Activated T-cell treated with anti-CD3 and anti-CD28 coated beads for 4 hours (primary cell): ENCODE results near the gene SEMA3F.
"Not testable (repeated sequence)": the region's sequence is repeated elsewhere in the genome, so short reads cannot be mapped to it uniquely, and the experiment has no call there.

ENCODE experiments used
- DNase-seq: peaks from one replicate; pipeline ENCODE4 v3.0.0-alpha.2; 2020

SEMA3F gene

DNA sequence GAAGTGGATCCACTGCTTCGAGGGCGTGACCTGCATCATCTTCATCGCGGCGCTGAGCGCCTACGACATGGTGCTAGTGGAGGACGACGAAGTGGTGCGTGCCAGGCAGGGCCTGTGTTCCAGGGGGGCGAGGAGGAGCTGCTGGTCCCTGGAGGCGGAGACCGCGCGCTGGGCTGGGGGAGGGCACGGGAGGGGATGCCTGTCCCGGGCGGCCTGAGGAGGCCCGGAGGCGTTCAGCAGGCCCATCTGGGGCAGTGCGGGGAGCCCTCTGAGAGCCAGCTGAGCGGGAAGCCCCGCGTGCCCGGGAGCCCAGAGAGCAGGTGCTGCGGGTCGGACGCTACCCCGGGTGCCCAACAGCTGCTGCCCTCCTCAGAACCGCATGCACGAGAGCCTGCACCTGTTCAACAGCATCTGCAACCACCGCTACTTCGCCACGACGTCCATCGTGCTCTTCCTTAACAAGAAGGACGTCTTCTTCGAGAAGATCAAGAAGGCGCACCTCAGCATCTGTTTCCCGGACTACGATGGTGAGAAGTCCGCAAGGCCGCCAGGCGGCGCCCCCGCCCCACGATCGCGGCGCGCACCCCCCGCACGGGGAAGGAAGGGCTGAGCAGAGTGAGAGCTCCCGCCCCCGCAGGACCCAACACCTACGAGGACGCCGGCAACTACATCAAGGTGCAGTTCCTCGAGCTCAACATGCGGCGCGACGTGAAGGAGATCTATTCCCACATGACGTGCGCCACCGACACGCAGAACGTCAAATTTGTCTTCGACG, 39.2 kb downstream of the SEMA3F start:
- peak; percentile 90 for DNase-seq

DNA sequence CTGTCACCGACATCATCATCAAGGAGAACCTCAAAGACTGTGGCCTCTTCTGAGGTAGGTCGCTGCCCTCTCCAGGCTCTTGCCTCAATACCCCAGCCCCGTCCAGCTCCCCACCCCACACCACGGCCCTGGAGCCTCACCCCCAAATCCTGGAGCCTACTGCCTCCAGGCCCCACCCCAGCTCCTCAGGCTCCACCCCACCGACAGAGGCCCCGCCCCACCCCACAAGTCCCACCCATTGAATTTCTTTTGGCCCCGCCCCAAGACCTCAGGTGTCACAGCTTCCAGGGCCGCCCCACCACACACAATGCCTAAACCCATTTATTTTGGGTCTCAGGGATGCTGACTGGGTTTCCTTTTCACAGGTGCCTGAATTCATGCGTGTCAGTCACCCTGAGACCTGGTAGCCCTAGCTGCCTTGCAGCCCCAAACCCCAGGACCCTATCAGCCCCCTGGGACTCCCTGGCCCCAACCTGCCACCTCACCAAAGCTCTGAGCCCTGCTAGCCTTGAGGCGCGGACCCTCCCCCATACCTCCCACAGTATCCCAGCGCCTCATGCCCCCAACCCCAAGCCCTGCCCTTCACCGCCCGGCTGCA, 39.9 kb downstream of the SEMA3F start:
- DNase-seq, result no peak

DNA sequence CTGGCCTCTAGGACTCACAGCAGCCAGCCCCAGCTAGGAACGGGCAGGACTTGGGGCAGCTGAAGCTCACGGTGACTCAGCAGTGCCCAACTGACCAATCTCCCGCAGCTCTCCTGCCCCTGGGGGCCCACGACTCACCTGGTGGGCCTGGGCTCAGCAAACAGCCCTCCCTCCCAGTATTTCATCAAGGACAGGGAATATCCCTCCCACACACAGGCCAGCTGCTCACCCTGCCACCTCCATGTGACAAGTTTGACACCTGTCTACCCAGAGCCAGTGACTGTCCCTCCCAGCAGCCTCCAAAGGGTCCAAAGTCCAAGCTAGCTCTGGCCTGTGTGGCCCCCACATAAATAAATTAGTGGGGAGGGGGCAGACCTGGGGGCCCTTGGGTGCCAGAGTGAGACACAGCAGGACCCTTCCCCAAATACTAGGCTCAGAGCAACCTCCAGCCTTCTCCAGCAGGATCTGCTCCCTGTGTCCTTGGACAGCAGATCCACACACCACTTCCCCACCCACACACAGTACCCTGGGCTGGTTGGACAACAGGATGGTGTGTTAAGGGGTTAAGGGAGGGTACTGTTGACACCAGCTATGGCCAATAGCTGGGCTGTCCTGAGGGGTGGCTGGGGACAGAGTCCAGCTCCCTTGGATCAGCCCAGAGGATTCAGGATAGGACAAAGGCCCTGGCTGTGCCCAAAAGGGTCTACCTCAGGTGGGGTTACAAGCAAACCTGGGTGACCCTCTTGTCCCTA, 40.6 kb downstream of the SEMA3F start:
- DNase-seq, result no peak

DNA sequence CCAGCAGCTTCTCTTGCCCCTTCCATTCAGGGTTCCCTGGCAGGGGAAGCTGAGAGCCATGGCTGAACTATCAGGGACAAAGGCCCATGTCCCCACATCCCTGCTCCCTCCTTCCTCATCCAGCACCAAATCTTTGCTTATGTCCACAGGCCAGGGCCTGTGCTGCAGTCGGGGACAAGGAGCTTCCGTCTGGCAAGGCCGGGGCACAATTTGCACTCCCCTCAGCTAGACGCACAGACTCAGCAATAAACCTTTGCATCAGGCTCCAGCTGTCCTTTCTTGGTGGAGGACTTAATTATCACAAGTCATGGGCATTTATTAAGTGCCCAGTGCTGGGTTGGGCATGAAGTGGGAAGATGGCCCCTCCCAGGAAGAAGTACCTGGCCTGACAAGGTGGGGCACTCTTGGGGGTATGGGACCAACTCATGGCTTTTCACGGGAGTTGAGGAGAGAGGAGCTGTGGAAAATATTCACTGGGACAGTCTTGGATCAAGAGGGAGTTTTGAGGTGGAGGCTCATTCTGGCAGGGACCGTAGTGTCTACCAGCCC, 41.2 kb downstream of the SEMA3F start:
- DNase-seq, result no peak

DNA sequence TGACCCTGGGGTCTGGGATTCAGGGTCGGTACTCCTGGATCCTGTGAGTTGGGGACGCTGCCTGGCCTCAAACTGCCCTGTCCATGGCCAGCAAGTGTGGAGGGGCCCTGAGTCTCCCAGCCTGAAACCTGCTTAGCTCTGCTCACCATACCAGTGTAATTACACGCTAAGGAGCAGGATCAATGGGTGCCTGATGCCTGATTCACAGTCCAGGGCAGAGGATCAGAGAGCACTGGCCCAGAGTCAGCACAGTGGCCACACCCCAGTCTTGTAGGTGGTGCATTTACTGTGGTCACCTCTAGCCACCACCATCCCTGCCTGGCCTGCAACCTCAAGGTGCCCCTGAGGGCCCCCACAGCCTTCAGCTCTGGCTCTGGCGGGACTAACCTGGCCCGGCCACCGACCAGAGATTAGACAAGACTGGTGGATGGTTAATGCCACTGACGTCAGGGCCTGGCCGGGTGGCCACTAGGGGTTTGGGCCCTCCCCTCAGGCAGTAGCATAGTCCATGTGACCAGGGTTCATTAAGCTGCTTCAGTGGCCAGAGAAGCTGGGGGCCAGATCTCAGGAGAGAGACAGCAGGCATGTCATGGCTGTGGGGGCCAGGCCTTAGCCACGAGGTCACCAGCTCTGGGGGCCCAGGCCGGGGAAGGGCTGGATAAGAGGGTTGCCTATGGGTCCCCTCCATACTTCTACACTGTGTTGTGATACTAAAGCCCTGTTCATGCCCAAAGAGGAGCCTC, 46.6 kb downstream of the SEMA3F start:
- no peak for DNase-seq

DNA sequence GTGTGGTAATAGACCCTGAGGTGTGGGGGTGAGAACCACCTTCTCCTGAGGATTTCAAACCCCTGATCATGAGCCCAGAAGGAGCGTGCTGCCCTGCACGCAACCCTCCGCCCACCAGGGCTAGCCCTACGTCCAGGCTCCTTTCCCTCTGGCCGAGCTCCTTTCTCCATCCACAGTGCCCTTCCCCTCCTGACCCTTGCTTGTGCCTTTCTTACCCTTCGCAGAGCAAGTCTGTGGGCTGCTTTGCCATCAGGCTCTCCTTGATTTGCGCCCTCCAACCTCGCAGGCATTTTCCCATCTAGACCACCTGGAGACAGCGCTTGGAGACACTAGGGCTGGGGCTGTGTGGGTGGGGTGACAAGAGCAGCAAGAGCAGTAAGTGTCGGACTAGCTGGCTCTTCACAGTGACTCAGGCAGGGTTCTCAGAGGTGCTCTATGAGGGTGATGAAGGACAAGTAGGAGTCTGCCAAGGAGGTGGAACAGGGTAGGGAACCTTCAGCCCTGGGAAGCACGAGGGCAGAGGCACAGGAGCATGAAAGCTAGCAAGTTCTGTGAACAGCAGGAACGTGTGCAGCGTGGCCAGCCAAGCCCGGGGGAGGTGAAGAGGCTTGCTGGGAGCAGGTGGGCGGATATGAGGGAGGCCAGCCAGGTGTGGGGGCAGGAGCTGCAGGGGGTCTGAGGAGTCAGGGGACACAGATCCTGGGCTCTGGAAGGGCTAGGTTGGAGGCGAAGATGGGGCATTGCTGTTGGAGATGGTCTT, 47.4 kb downstream of the SEMA3F start:
- DNase-seq, result no peak

DNA sequence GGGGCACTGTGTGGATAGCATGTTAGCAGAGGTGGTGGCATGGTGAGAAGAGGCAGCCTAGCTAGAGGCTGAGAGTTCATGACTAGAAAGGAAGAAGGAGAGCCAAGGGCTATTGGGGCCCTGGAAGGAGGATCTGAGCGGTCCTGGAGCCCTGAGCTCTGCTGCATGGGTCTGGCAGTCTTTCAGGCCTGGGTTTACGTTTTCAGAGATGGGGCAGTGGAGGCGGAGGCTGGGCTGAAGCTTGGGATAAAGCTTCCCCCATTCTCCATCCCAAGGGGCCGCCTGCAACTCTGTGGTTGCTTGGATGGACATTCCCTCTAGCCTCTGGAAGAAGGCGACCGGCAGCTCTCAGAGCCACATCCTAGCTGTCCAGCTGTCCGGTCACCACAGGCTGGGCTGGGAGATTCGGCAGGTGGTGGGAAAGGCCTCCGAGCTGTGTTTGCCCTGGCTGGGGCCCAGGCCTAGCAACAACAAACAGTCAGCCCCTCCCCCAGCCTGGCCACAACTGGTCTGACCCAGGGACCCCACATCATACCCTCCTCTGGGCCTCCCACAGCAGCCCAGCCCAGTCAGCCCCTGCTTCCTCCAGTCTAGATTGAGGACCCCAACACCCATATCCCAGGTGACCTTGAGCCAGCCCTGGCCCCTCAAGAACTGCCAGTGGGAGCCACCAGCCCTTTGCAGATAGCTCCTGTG, 48.1 kb downstream of the SEMA3F start:
- no peak for DNase-seq

DNA sequence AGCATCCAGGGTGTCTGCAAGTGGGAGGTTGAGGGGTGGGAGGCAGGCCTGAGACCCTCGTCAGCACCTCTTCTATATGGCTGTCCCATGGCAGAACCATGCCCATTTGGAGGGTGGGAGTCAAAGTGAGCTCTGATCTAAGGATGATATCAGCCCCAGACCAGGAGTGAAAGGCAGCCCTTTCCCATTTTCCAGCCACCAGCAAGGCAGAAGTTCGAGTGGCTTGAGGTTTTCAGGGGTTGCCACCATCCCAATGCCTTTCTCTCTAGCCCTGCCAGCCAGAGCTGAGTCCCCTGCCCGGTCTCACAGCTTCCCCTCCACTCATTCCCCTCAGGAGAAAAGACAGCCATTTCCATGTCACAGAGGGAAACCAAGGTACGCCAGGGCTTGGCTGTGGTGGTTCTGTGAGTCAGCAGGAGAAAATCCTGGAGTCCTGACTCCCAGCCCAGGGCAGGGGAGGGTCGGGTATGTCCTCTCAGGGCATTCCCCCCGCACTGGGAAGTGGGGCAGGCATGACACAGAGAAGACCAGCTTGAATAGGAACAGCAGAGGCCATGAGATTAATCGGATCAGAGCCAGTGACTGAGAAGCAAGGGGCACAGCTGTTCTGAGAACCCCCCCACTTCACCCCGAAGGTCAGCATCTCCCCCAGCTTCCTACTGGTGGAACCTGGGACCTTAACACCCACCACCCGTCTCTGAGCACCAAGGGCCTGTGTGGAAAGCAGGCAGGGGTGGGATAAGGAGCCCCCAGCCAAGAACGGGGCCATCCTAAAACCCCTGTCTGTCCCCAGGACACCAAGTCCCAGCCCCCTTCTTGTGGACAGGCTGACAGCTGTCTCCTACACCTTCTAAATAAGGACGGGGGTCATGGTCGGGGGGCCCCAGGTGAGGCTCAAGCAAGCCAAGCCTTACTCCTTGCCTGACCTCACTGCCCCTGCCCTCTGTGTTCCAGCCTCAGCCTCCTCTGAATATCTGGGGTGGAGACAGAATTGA, 49.0 kb downstream of the SEMA3F start:
- no peak for DNase-seq

DNA sequence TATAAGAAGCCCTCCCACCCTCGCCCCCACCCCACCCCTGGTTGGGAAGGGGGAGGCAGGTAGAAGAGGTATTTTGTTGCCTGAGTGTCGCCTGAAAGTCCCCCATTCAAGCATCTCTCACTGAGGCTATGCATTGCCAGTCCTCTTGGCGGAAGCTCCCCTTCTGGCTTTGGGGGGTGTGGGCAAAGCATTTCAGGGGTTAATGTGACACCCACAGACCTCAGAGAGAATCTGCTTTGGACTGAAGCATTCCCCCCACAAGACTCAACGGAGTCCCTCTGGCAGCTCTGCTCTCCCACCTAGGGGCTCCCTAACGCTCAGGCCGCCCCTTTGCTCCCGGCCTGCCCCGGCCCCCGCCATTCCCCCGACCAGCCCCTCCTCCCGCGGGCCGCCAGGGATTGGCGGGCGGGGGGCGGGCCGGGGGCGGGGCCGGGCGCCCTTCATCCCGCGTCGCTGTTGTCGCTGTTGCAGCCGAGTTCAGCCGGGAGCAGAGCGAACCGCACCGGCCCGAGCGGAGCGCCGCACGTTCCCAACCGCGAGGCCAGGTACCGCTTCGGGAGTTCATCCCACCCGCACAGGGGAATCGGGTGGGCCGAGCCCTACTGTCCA, 49.8 kb downstream of the SEMA3F start, which contains the start of gene SLC38A3:
TSS of gene SLC38A3 (plus strand) at position 468 of the 609 bp plus-strand sequence. CDS start 8,929 bp downstream, outside the sequence.
- DNase-seq, result no peak

DNA sequence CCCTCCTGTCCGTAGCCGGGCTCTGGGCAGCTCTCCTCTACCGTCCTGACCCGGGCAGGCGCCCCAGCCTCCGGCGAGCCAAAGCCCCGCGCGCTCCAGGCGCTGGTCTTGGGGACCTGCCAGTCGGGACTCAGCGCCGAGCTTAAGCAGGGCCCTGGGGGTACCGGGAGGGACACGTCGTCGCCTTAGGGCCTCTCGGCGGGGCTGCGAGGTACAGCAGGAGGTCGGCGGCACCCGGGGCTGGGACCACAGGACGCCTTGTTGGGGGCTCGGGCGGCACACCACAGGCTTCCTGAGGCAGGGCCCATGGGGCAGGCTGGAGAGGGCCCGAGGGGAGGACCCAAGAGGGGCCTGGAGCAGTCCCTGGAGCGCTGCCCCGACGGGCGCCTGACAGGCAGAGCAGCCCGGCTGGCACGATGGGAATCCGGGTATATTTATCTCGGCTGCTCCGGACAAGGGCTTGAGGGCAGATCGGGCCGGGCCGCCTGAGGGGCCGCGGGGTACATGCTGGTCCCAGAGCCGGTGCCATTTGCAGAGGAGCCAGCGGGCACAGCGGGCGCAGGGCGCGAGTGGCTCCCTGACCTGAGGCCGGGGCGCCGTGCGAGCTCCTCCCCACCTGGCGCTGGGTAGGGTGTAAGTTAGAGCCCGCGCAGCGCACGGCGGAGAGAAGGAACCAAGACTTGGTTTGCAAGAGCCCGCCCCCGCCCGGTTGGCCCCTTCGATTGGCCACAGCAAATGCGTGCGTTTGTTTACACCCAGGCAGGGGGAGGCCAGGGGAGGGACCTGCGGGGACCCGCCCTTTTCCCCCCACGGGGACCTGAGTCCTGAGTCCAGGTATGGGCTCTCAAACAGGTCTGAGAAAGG, 50.5 kb downstream of the SEMA3F start:
- DNase-seq, result no peak

DNA sequence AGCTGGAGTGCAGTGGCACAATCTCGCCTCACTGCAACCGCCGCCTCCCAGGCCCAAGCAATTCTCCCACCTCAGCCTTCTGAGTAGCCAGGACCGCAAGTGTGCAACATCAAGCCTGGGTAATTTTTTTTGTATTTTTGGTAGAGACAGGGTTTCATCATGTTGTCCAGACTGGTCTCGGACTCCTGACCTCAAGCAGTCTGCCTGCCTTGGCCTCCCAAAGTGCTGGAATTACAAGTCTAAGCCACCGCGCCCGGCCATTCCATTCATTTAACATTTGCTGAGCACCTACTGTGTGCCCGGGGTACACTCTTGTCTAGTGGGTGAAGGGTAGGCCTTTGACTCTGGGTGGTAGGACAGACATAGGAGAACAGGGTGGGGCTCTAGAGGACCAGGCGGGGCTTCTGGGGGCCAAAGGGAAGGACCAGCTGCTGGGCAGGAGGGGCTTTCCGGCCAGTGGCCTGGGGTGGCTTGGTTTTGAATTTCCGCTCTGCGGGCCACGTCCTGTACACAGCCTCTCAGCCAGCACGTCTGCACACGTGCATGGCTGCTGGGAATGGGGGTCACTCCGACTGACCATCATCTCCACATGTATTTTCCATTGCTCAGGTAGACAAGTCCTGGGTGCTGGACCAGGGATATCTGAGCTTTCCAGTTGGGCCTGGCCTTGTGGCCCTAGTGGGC, 52.4 kb downstream of the SEMA3F start:
- DNase-seq, result no peak

DNA sequence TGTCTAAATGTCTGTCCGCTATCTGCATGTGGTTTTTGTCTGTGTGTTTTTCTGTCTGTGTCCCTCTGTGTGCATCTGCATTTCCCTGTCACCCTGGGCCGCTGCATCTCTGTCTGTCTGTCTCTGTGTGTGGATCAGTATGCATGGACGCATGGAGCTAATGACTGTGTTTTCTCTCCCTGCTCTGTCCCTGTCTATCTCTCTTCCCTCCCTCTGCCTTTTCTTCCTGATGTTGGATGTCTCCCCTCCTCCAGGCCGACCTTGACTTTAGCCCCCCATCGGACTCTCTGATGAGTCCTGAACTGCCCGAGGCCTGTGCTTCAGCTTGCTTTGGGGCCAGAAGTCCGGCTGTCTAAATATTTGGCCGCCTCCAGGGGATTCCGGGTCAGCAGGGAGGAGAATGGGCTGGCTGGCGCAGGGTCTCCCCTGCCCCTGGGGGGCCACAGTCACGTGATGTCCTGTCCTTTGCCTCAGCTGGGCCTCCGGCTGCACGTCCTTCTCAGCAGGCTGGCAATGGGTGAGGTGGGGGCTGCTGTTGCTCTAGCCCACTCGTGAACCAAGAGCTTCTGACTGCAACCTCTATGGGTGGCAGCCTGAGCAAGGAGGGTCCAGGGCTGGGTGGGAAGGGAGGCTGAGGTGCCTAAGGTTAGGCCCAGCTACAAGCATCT, 53.7 kb downstream of the SEMA3F start:
- no peak for DNase-seq

DNA sequence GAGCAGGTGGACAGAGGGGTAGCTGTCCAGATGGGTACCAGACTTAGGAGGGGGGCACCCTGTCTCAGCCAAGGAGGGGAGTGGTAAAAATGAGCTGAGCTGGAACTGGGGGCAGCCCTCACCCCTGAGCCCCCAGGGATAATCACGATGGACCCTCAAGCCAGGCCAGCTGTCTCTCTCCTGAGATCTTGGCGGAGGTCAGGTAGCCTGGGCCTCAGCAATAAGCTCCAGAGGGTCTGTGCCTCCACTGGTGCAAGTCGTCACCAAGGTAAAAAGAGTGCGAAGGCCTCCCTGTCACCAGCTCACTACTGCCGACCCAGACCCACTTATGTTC, 55.0 kb downstream of the SEMA3F start:
- DNase-seq, result no peak

DNA sequence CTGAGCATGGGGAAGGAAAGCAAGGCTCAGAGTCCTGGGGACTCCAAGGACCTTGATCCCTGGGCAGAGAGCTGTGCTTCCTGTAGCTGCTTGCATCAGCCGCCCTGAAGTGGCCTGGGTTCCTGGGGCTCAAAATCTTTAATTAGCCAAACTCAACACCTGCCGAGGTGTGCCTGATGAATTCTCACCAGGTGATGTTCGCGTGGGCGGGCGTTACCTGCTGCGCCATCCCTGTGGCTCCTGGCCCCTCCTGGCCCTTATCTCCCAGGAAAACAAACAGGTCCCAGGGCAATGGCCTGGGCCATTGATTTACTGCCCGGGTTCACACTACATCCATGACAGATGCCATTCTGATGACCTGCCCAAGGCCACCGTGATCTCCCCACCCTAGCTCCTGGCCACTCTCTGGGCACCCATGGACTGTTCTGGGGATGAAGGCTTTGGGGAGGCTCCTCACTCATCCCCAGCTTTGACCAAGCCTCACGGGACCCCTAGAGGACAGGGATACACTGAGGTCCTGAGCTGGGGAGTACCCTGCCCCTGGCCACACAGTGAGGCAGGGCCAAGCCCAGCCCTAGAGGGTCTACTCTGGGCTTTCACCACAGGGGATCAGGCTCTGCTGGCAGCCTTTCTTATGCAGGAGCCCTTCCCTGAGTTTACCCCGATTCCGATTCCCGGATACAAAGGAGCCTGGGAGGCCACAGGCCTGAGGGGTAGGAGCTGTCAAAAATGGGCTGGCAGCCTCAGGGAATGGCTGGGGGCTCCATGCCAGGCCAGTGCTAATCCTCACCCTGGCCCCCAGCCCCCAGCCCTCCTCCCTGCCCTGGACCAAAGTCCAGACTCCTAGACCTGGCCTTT, 55.6 kb downstream of the SEMA3F start:
- DNase-seq, result no peak

DNA sequence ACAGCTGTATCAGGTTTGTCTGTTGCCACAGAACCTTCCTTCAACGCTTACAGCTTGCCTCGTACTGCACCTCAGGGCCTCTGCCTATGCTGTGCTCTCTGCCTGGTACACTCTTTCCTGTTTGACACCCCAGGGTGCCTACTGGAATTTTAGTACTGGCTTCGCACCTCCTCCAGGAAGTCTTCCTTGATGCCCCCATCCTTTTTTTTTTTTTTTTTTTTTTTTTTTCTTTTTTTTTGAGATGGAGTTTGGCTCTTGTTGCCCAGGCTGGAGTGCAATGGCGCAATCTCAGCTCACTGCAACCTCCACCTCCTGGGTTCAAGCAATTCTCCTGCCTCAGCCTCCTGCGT, 56.2 kb downstream of the SEMA3F start:
- DNase-seq, result not testable (repeated sequence)

DNA sequence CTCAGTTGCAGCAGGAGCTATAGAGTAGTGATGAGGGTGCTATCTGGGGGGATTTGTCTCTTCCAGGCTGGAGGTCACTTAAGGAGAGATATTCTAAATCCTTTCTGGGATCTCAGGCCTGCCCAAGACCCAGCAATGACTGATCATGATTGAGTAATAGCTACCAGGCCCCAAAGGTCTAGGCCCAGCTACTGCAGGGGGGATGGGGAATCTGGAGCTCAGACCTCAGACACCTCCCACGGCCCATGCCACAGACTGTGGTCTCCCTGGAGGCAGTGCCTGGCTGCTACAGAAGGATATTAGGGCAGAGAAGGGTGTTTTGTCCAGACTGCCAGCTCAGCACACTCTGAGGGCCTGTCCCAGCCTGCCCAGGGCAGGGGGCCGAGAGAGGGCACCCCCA, 56.8 kb downstream of the SEMA3F start:
- DNase-seq, result no peak

DNA sequence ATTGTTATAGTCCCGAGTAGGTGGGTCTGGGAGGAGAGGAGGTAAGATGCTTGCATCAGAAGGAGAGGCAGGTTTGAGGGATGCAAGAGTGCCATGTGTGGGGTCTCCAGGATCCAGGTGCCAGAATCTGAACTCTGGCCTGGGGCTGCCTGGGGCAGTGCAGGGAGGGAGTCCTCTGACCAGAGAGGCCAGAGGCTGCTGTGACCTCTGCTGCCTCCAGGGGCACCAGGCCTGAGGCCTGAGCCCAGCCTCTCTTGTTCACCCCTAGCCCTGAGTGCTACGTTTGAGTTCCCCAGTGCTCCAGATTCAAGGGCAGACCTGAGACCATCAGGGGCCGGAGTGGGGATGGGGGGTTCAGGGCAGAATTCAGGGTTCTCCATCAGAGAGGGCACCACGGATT, 57.4 kb downstream of the SEMA3F start:
- no peak for DNase-seq
